NT2/D1 (cell line): Measurements from ENCODE around the gene RRAS.

Experiments used
- DNase-seq: peaks from one replicate; pipeline ENCODE4 v3.0.0-alpha.2; 2011; ENCODE audit warnings: low read depth, low spot score
- H3K27me3 ChIP-seq: 2 replicates; pipeline ENCODE4 v1.6.0; 2011; ENCODE audit warnings: mild to moderate bottlenecking; ENCODE audit not compliant: insufficient read length, insufficient read depth
- H3K36me3 ChIP-seq: 2 replicates; pipeline ENCODE4 v1.6.1; 2011; ENCODE audit warnings: mild to moderate bottlenecking, low read length, mixed read lengths; ENCODE audit not compliant: insufficient read depth, insufficient read length
- H3K4me1 ChIP-seq: 2 replicates; pipeline ENCODE4 v1.5.1; 2011; ENCODE audit not compliant: insufficient read depth, insufficient read length
- H3K4me3 ChIP-seq: 2 replicates; pipeline ENCODE4 v1.5.1; 2011; ENCODE audit warnings: low read depth; ENCODE audit not compliant: insufficient read length
- H3K9ac ChIP-seq: 2 replicates; pipeline ENCODE4 v1.6.0; 2011; ENCODE audit warnings: low read depth; ENCODE audit not compliant: insufficient read length
- H3K9me3 ChIP-seq: 2 replicates; pipeline ENCODE4 v1.5.1; 2011; ENCODE audit warnings: mild to moderate bottlenecking, low read length; ENCODE audit not compliant: insufficient read depth
- SUZ12 ChIP-seq: IDR thresholded peaks from 2 replicates; pipeline ENCODE4 v1.6.1; 2011; ENCODE audit not compliant: insufficient read length, insufficient read depth; ENCODE audit errors: extremely low read depth
- YY1 ChIP-seq: IDR thresholded peaks from 2 replicates; pipeline ENCODE4 v1.6.1; 2011; ENCODE audit not compliant: insufficient read length, insufficient read depth
- ZNF274 ChIP-seq: IDR thresholded peaks from 2 replicates; pipeline ENCODE4 v1.6.1; 2011; ENCODE audit warnings: mild to moderate bottlenecking, low read depth, low read length

RRAS gene

DNA sequence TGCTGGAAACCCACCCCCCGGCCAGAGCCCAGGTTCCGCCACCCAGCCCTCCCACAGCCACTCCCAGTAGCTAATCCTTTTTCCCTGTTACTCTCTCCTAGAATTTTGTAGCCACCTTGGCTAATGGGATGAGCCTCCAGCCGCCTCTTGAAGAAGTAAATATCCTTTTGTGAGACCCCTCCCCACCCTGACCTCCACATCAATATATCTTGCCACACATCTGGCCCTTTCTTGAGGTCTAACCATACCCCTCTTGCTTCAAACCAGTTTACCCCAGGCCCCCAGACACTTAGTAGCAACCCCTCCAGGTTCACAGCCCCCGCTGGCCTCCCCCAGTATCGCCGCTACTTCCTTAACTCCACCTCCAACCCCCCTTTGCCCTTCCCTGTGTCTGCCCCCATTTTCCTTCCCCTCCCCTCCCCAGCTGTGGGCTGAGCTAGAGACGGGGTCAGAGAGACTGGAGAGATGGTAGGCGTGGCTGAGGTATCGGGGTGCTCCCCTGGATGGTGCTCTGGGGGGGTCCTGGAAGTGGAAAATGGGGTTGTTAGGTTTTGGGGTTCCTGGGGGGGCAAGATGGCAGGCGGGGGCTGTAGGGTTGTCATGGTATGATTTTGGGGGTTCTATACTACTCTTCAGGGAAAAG lies 39.9 kb upstream of the RRAS start:
- TF ChIP-seq SUZ12 (no peak), YY1 (no peak), ZNF274 (no peak)
- Histone ChIP-seq H3K4me3 (peak overlapping the region; percentile 4), H3K9ac (peak overlapping the region; percentile 21), H3K9me3 (no peaks in the 10 kb centered on the region), H3K27me3 (no peaks in the 10 kb centered on the region), H3K4me1 (peaks cover 8% of the 10 kb centered on the region), H3K36me3 (peaks cover 51% of the 10 kb centered on the region)
- DNase-seq, result no peak

DNA sequence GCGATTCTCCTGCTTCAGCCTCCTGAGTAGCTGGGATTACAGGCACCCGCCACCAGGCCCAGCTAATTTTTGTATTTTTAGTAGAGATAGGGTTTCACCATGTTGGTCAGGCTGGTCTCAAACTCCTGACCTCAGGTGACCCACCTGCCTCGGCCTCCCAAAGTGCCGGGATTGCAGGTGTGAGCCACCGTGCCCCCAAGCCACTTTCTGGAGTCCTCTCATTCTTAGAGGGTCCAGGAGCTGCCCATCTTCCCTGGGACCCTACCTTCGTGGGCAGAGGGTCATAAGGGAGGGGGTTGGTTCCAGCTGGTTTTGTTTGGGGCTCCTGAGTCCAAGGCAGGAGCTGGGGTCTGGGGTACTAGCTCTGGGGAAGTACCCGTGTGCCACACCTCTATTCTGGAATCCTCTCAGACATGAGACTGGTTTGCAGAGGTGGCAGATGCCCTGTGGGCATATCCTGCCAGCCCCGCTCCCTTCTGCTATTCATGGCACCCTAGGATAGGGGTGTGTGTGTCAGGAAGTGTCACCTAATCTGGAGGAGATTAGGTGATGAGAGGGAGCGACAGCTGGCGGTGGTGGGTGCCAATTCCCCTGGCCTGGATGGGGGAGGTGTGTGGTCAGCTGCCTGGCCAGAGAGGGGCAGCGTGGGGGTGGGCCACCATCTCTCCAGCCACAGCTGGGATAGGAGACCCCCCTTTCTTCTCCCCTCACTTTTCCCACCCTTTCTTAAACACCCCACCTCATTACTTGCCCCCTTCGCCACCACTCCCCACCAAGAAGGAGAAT lies 39.2 kb upstream of the RRAS start:
- peaks cover 8% of the 10 kb centered on the region for H3K4me1 ChIP-seq
- no peak overlapping the region for H3K4me3 ChIP-seq
- peaks cover 46% of the 10 kb centered on the region for H3K36me3 ChIP-seq
- no peaks in the 10 kb centered on the region for H3K27me3 ChIP-seq
- no peak for TF ChIP-seq ZNF274
- no peak for TF ChIP-seq SUZ12
- no peak for TF ChIP-seq YY1
- H3K9me3 ChIP-seq, result no peaks in the 10 kb centered on the region
- H3K9ac ChIP-seq, result no peak overlapping the region
- no peak for DNase-seq

DNA sequence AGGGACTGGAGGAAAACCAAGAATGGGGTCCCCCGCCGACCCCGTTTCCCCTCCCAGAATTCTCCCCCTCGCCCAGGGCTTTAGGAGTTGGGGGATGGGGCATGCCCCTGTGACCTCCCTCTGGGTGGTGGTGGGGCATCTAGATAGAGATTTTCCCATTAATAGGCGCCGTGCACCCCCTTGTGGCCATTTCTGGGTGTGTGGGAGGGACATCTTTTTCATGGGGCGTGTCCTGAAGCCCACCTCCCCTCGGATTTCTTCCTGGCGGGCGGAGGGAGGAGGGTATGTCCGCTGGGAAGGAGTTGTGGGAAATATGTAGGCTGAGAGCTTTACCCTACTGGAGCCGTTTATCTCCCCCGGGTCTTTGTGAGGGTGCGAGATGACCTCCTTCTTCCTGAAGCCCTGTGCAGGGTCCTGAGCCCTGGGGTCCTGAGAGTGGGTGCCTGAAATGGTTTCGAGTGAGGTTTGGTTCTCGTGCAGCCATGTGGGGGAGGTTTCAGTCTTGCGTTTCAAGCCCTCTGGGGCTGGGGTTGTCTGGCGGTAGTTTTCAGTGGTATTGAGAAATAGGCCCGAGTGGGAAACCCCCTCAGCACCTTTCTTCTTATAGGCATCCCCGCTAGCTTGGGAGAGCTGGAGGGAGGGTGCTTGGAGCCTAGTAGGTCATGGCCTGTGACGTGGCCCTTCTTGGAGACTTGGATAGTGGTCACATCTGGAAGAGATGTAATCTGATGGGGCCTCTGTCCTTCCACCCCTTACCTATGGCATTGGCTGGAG lies 38.1 kb upstream of the RRAS start:
- Histone ChIP-seq H3K4me1 (peaks cover 4% of the 10 kb centered on the region), H3K9ac (peak overlapping the region; percentile 99), H3K36me3 (peaks cover 46% of the 10 kb centered on the region), H3K27me3 (no peaks in the 10 kb centered on the region), H3K4me3 (peak overlapping the region; percentile 98), H3K9me3 (no peaks in the 10 kb centered on the region)
- peak; percentile 69 for DNase-seq
- TF ChIP-seq SUZ12 (no peak), ZNF274 (no peak), YY1 (no peak)

DNA sequence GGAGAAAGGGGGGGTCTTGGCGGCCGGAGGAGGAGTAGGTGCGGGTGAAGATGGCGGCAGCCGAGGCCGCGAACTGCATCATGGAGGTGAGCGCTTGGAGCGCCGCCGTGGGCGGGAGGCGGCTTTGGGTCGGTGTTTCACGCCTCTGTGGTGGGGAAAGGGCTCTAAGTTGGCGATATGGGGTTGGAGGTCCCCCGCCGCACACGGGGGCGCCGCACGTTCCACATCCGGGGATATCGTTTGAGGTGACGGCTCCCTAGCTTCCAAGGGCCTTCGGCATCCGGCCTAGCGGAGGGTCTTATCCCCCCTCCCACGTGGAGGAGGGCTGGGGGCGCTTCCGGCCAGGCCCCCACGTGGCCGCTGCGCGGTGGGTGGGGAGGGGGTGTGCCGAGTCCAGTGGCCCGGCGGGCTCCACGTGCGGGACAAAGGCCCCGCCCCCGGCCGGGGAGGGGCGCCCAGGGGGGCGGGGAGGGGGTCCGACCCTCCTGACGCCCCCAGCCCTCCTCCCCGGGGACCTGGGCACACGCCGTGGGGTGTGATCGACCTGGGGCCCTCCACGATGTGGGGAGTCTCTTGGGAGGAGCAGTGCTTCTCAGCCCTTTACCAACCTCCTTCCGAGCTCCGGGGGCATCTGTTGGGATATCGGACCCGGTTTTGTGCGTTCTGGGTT lies 37.4 kb upstream of the RRAS start, which contains the start of gene PRMT1:
PRMT1 (plus strand) TSS at position 41 of the 670 bp plus-strand sequence; CDS start at position 51, 10 bp downstream.
- Histone ChIP-seq H3K27me3 (no peaks in the 10 kb centered on the region), H3K4me3 (peak within 1 kb of the TSS; percentile 98), H3K9me3 (no peaks in the 10 kb centered on the region), H3K4me1 (peaks cover 4% of the 10 kb centered on the region), H3K9ac (peak within 1 kb of the TSS; percentile 99), H3K36me3 (peaks cover 40% of the 10 kb centered on the region)
- DNase-seq, result no peak
- TF ChIP-seq YY1 (peak; percentile 23), SUZ12 (no peak), ZNF274 (no peak)

DNA sequence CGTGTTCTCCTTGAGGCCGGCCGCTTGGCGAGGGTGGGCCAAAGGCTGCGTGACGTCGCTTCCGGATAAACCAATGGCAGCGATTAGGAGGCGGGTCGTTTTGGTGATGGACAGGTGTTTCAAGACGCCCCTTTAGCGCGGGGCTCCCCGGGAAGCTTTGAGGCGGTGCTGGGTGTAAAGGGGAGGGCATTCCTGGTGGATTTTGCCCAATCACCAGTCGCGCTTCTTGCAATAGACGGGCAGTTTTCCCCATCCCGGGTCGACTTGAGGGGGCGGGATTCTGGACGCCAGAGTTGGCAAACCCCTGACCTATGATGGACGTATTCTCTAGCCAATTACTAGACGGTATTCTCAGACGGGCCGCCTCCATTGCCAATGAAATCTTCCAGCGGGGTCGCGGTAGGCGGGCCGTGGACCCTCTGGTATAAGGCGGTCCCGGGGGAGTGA lies 36.9 kb upstream of the RRAS start:
- peaks cover 35% of the 10 kb centered on the region for H3K36me3 ChIP-seq
- TF ChIP-seq SUZ12, result no peak
- TF ChIP-seq YY1, result no peak
- no peak for TF ChIP-seq ZNF274
- peaks cover 6% of the 10 kb centered on the region for H3K4me1 ChIP-seq
- H3K27me3 ChIP-seq, result no peaks in the 10 kb centered on the region
- H3K4me3 ChIP-seq, result peak overlapping the region; percentile 98
- DNase-seq, result peak; percentile 98
- no peaks in the 10 kb centered on the region for H3K9me3 ChIP-seq
- H3K9ac ChIP-seq, result peak overlapping the region; percentile 99

DNA sequence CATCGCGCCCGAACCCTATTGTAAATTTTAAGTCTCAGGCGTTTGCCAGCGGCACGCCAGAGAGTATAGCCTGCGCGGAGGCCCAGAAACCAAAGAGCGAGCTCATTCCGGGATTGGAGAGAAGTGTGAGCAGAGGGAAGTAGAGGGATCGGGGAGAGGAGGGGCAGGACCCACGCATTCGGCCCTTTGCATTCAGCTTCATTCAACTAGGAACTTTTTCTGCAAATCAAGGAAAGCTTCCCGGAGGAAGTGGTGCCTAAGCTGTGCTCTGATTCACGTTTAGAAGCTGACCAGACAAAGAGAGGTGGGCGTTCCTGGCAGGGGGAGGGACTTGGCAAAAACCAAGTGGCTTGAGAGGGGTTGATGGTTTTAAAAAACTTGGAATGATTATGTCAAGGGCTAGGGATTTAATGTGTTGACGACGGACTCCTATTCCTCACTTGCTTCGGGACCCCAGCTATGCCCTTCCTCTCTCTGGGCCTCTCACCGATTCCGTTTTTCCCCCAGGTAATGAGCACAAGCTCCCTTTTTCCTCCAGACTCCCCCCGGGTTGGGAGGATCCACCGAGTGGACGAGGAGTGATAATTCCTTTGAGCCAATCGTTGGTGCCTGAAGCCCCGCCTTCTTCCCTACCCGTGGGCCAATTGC lies 36.3 kb upstream of the RRAS start:
- Histone ChIP-seq H3K4me1 (peaks cover 11% of the 10 kb centered on the region), H3K36me3 (peaks cover 35% of the 10 kb centered on the region), H3K27me3 (no peaks in the 10 kb centered on the region), H3K9me3 (no peaks in the 10 kb centered on the region), H3K4me3 (peak overlapping the region; percentile 72), H3K9ac (peak overlapping the region; percentile 86)
- peak; percentile 83 for DNase-seq
- TF ChIP-seq SUZ12 (no peak), YY1 (no peak), ZNF274 (no peak)
